ENCODE results near the gene CAMSAP2. TPM values are rescaled to one million over a fixed set of nuclear protein-coding genes. Genes with fewer than 3 reads are reported as not detected.
"Not testable (repeated sequence)": the region's sequence is repeated elsewhere in the genome, so short reads cannot be mapped to it uniquely, and the experiment has no call there.

CAMSAP2 gene
- total RNA-seq, 1 donor from 2014 or later, result 49.4 TPM

DNA sequence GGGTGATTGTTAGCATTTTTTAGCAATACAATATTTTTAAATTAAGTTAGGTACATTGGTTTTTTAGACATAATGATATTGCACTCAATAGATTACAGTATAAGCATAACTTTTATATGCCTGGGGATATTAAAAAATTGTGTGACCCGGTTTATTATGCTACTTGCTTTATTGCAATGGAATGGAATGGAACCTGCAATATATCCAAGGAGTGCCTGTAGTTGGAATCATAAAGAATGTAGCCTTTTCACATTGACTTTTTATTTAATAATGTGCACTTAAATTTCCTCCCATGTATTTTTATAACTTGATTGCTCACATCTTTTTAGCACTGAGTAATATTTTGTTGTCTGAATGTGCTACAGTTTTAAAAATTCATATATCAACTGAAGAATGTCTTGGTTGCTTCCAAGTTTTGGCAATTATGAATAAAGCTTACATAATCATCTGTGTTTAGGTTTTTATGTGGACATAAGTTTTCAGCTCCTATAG is 49.2 kb downstream of the CAMSAP2 start:
- Histone ChIP-seq H3K27me3 (ENCODE audit: insufficient read depth, low read length) (no peaks in the 10 kb centered on the region), H3K79me2 (ENCODE audit: insufficient read depth, low read length) (peaks cover 96% of the 10 kb centered on the region)

GRCh38 chr1:200791012-200791411 is 52.3 kb downstream of the CAMSAP2 start:
- not testable (repeated sequence) for H3K27me3 ChIP-seq (ENCODE audit: insufficient read depth, low read length); H3K4me2 ChIP-seq (ENCODE audit: low read length); H3K9ac ChIP-seq (ENCODE audit: low read length); H3K4me1 ChIP-seq (ENCODE audit: insufficient read depth, low read length); H3K36me3 Mint-ChIP-seq (ENCODE audit: low read depth, unreplicated experiment); H3K9me3 Mint-ChIP-seq (ENCODE audit: unreplicated experiment); H3K27me3 Mint-ChIP-seq (ENCODE audit: low read depth, unreplicated experiment); FAIRE-seq; H3K4me3 Mint-ChIP-seq (ENCODE audit: unreplicated experiment); H3K27ac ChIP-seq (ENCODE audit: low read depth, low read length); H3K4me3 ChIP-seq (ENCODE audit: insufficient read depth, low read depth, low read length); H2AFZ ChIP-seq (ENCODE audit: low read depth, low read length); H3K27ac Mint-ChIP-seq (ENCODE audit: unreplicated experiment); H3K36me3 ChIP-seq (ENCODE audit: insufficient read depth, low read length); H3K9me3 ChIP-seq (ENCODE audit: insufficient read depth, low read depth, low read length); DNase-seq (ENCODE audit: low read depth)
- Histone ChIP-seq H3K79me2 (ENCODE audit: insufficient read depth, low read length) (peaks cover 95% of the 10 kb centered on the region), H4K20me1 (ENCODE audit: insufficient read depth, low read length) (peaks cover 73% of the 10 kb centered on the region)
- H3K4me1 Mint-ChIP-seq (ENCODE audit: low read depth, unreplicated experiment), result peaks cover 11% of the 10 kb centered on the region

More for the DNA sequence above, 49.2 kb downstream of the CAMSAP2 start:
- H3K9ac ChIP-seq (ENCODE audit: low read length), result no peak overlapping the region
- peaks cover 64% of the 10 kb centered on the region for H4K20me1 ChIP-seq (ENCODE audit: insufficient read depth, low read length)
- no peak overlapping the region for H3K27ac ChIP-seq (ENCODE audit: low read depth, low read length)
- H3K4me3 ChIP-seq (ENCODE audit: insufficient read depth, low read depth, low read length), result no peak overlapping the region
- H3K4me3 Mint-ChIP-seq (ENCODE audit: unreplicated experiment), result no peak overlapping the region
- H3K9me3 ChIP-seq (ENCODE audit: insufficient read depth, low read depth, low read length), result no peaks in the 10 kb centered on the region
- no peaks in the 10 kb centered on the region for H3K36me3 ChIP-seq (ENCODE audit: insufficient read depth, low read length)
- H2AFZ ChIP-seq (ENCODE audit: low read depth, low read length), result no peak overlapping the region
- H3K36me3 Mint-ChIP-seq (ENCODE audit: low read depth, unreplicated experiment), result peaks cover 11% of the 10 kb centered on the region
- no peak overlapping the region for H3K4me2 ChIP-seq (ENCODE audit: low read length)
- no peaks in the 10 kb centered on the region for H3K4me1 ChIP-seq (ENCODE audit: insufficient read depth, low read length)
- H3K9me3 Mint-ChIP-seq (ENCODE audit: unreplicated experiment), result no peaks in the 10 kb centered on the region
- TF ChIP-seq, protein P1, sequence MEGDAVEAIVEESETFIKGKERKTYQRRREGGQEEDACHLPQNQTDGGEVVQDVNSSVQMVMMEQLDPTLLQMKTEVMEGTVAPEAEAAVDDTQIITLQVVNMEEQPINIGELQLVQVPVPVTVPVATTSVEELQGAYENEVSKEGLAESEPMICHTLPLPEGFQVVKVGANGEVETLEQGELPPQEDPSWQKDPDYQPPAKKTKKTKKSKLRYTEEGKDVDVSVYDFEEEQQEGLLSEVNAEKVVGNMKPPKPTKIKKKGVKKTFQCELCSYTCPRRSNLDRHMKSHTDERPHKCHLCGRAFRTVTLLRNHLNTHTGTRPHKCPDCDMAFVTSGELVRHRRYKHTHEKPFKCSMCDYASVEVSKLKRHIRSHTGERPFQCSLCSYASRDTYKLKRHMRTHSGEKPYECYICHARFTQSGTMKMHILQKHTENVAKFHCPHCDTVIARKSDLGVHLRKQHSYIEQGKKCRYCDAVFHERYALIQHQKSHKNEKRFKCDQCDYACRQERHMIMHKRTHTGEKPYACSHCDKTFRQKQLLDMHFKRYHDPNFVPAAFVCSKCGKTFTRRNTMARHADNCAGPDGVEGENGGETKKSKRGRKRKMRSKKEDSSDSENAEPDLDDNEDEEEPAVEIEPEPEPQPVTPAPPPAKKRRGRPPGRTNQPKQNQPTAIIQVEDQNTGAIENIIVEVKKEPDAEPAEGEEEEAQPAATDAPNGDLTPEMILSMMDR (IDR thresholded peaks at IDR 0.05; ENCODE audit: insufficient read depth, low read depth, low read length), result no peak
- no peak for TF ChIP-seq EZH2 (IDR thresholded peaks at IDR 0.05; ENCODE audit: insufficient read depth, low read length)
- no peak for FAIRE-seq
- H3K27me3 Mint-ChIP-seq (ENCODE audit: low read depth, unreplicated experiment), result no peaks in the 10 kb centered on the region
- H3K27ac Mint-ChIP-seq (ENCODE audit: unreplicated experiment), result no peak overlapping the region
- H3K4me1 Mint-ChIP-seq (ENCODE audit: low read depth, unreplicated experiment), result peaks cover 8% of the 10 kb centered on the region
- no peak for DNase-seq (ENCODE audit: low read depth)

- H3K27me3 ChIP-seq (ENCODE audit: insufficient read depth, low read length), result no peaks in the 10 kb centered on the region
- H3K4me1 Mint-ChIP-seq (ENCODE audit: low read depth, unreplicated experiment), result peaks cover 11% of the 10 kb centered on the region
- H3K4me3 Mint-ChIP-seq (ENCODE audit: unreplicated experiment), result no peak overlapping the region
- no peak for FAIRE-seq
- DNase-seq (ENCODE audit: low read depth), result no peak
- no peaks in the 10 kb centered on the region for H3K9me3 ChIP-seq (ENCODE audit: insufficient read depth, low read depth, low read length)
- no peak overlapping the region for H3K9ac ChIP-seq (ENCODE audit: low read length)
- H3K4me3 ChIP-seq (ENCODE audit: insufficient read depth, low read depth, low read length), result no peak overlapping the region
- H3K4me2 ChIP-seq (ENCODE audit: low read length), result no peak overlapping the region
- H3K4me1 ChIP-seq (ENCODE audit: insufficient read depth, low read length), result peaks cover 6% of the 10 kb centered on the region
- H3K79me2 ChIP-seq (ENCODE audit: insufficient read depth, low read length), result peaks cover 74% of the 10 kb centered on the region
- TF ChIP-seq, protein P1 (IDR thresholded peaks at IDR 0.05; ENCODE audit: insufficient read depth, low read depth, low read length), result no peak
- TF ChIP-seq EZH2 (IDR thresholded peaks at IDR 0.05; ENCODE audit: insufficient read depth, low read length), result no peak
- peaks cover 58% of the 10 kb centered on the region for H4K20me1 ChIP-seq (ENCODE audit: insufficient read depth, low read length)
- peaks cover 6% of the 10 kb centered on the region for H3K36me3 Mint-ChIP-seq (ENCODE audit: low read depth, unreplicated experiment)
- no peak overlapping the region for H3K27ac Mint-ChIP-seq (ENCODE audit: unreplicated experiment)
- no peaks in the 10 kb centered on the region for H3K9me3 Mint-ChIP-seq (ENCODE audit: unreplicated experiment)
- H3K36me3 ChIP-seq (ENCODE audit: insufficient read depth, low read length), result no peaks in the 10 kb centered on the region
- no peak overlapping the region for H3K27ac ChIP-seq (ENCODE audit: low read depth, low read length)
- no peaks in the 10 kb centered on the region for H3K27me3 Mint-ChIP-seq (ENCODE audit: low read depth, unreplicated experiment)
- no peak overlapping the region for H2AFZ ChIP-seq (ENCODE audit: low read depth, low read length)
Measured at GRCh38 chr1:200793677-200794076, 55.0 kb downstream of the CAMSAP2 start.
